GM12878 (cell line): ENCODE results near the gene NFATC2. TPM values are rescaled to one million over a fixed set of nuclear protein-coding genes. Genes with fewer than 3 reads are reported as not detected.

Experiments used
- ATF3 ChIP-seq: IDR thresholded peaks from 2 replicates; pipeline ENCODE4 v1.6.1; 2011; ENCODE audit warnings: low read depth, mild to moderate bottlenecking, low read length, moderate library complexity, borderline replicate concordance; ENCODE audit errors: extremely low read depth
- ATF7 ChIP-seq: fragments of 450-650 bp; IDR thresholded peaks from 2 replicates; pipeline ENCODE4 v1.6.1; 2016; ENCODE audit warnings: low read depth, mild to moderate bottlenecking
- BACH1 ChIP-seq: fragments of 450-650 bp; IDR thresholded peaks from 2 replicates; pipeline ENCODE4 v1.6.1; 2017; ENCODE audit warnings: mild to moderate bottlenecking, borderline replicate concordance
- DPF2 ChIP-seq: fragments of 450-650 bp; IDR thresholded peaks from 2 replicates; pipeline ENCODE4 v1.6.1; 2017; ENCODE audit warnings: mild to moderate bottlenecking
- EGR1 ChIP-seq, 2 experiments: IDR thresholded peaks; 1 replicate in 1 of 2; 2 replicates in 1 of 2; pipeline ENCODE4 v1.6.1; 2011 to 2012; ENCODE audit warnings: low read depth in 2 of 2, low read length in 2 of 2, borderline replicate concordance in 1 of 2, mild to moderate bottlenecking in 1 of 2, moderate library complexity in 1 of 2
- ETV6 ChIP-seq, 2 experiments: fragments of 450-650 bp in 1 of 2; IDR thresholded peaks in 1 of 2; conservative IDR thresholded peaks in 1 of 2; 2 replicates each; pipeline ENCODE4 v1.6.1; 2014; ENCODE audit warnings: antibody characterized with exemption in 1 of 2, borderline replicate concordance in 1 of 2, low read depth in 1 of 2, mild to moderate bottlenecking in 1 of 2, moderate library complexity in 1 of 2
- GATAD2B ChIP-seq: fragments of 450-650 bp; conservative IDR thresholded peaks from 2 replicates; pipeline ENCODE4 v1.6.1; 2017; ENCODE audit warnings: low read depth, mild to moderate bottlenecking, moderate library complexity
- IKZF1 ChIP-seq: fragments of 450-650 bp; conservative IDR thresholded peaks from 2 replicates; pipeline ENCODE4 v1.6.1; 2017; ENCODE audit warnings: antibody characterized with exemption, mild to moderate bottlenecking
- JUNB ChIP-seq: IDR thresholded peaks from 2 replicates; pipeline ENCODE4 v1.6.1; 2016; ENCODE audit warnings: antibody characterized with exemption, mild to moderate bottlenecking
- MEF2A ChIP-seq: IDR thresholded peaks from 2 replicates; pipeline ENCODE4 v1.6.1; 2011; ENCODE audit warnings: low read depth, mild to moderate bottlenecking, low read length, moderate library complexity; ENCODE audit not compliant: insufficient read depth
- PBX3 ChIP-seq: IDR thresholded peaks from 2 replicates; pipeline ENCODE4 v1.6.1; 2011; ENCODE audit warnings: mild to moderate bottlenecking, low read depth, low read length, moderate library complexity; ENCODE audit not compliant: insufficient replicate concordance
- RELB ChIP-seq: fragments of 450-650 bp; IDR thresholded peaks from 2 replicates; pipeline ENCODE4 v1.6.1; 2017; ENCODE audit warnings: low read depth, mild to moderate bottlenecking, moderate library complexity
- SKIL ChIP-seq: fragments of 450-650 bp; IDR thresholded peaks from 2 replicates; pipeline ENCODE4 v1.6.1; 2017; ENCODE audit warnings: mild to moderate bottlenecking, low read depth, inconsistent platforms; ENCODE audit not compliant: poor library complexity, severe bottlenecking
- USF2 ChIP-seq: IDR thresholded peaks from 2 replicates; pipeline ENCODE4 v1.6.1; 2011; ENCODE audit warnings: low read depth, low read length, improper control_type of control experiment, borderline replicate concordance
- ZBED1 ChIP-seq: IDR thresholded peaks from 2 replicates; pipeline ENCODE4 v1.6.1; 2016; ENCODE audit warnings: borderline replicate concordance
- ZNF217 ChIP-seq: fragments of 450-650 bp; IDR thresholded peaks from 2 replicates; pipeline ENCODE4 v1.6.1; 2017; ENCODE audit warnings: antibody characterized with exemption, mild to moderate bottlenecking
- polyA plus RNA-seq, 11 experiments: library from polyadenylated mRNA; depleted of rRNA in 4 of 11; unstranded in 6 of 11; stranded (reverse) in 5 of 11; fragments of >200 nt; fragmentation: Nextera tagmentation in 4 of 11; fragmentation: Illumina TruSeq in 1 of 11; extraction: Ambion mirVana in 4 of 11; extraction: Trizol in 1 of 11; gene quantifications; 1 replicate in 1 of 11; 2 replicates in 10 of 11; pipeline versions ENCODE4 v1.2.1 to v1.2.3, GENCODE V29; 2011 to 2016; ENCODE audit warnings: inconsistent platforms in 2 of 11, missing spikeins in 2 of 11, low read depth in 1 of 11
- total RNA-seq, 4 experiments: library from RNA; depleted of rRNA in 3 of 4; stranded (reverse); fragments of >200 nt in 3 of 4; fragmentation: Illumina TruSeq in 1 of 4; extraction: Trizol in 1 of 4; gene quantifications; 2 replicates each; pipeline versions ENCODE4 v1.2.1 to v1.2.3, GENCODE V29; 2013 to 2021
- TF ChIP-seq, protein P1 (sequence below): fragments of 450-650 bp; formaldehyde crosslinking; IDR thresholded peaks from 2 replicates; pipeline ENCODE4 v1.4.0; 2020; ENCODE audit warnings: mild to moderate bottlenecking, moderate library complexity

NFATC2 gene
- total and polyA plus RNA-seq, 10 of the 15 experiments (the other 5 are each of a cell fraction or from before 2014, with no cell fraction given): 3.3 to 20.0 (median 7.3) TPM

GRCh38 chr20:51497542-51498467 lies 44.7 kb downstream of the NFATC2 start (continued):
- no peak for TF ChIP-seq USF2
- TF ChIP-seq SKIL: peak; percentile 51
- TF ChIP-seq IKZF1: peak; percentile 90
- peak; percentile 71 for TF ChIP-seq RELB
- 0 out of 2 replicates have a peak, but pooled peaks have one; percentile 14 for TF ChIP-seq BACH1
- TF ChIP-seq ATF7: peak; percentile 60
- peak; percentile 88 for TF ChIP-seq MEF2A
- TF ChIP-seq ETV6 (conservative IDR thresholded peaks at IDR 0.05 in 1 of 2, IDR thresholded peaks at IDR 0.05 in 1 of 2; ENCODE audit: borderline replicate concordance in 1 of 2, low read depth in 1 of 2): peak in 1 of 2 experiments; percentile 75; a peak in 2 of 4 replicates
- TF ChIP-seq PBX3: peak; percentile 18
- peak; percentile 81; the same call in 1 of the 2 replicates for TF ChIP-seq ZNF217
- TF ChIP-seq ZBED1: peak; percentile 56; the same call in 1 of the 2 replicates
- peak; percentile 68; the same call in 1 of the 2 replicates for TF ChIP-seq GATAD2B
- TF ChIP-seq DPF2: peak; percentile 84
- TF ChIP-seq EGR1 (IDR thresholded peaks at IDR 0.05; ENCODE audit: borderline replicate concordance in 1 of 2, low read depth in 2 of 2, low read length in 2 of 2): peak in 1 of 2 experiments; percentile 69; a peak in 2 of 3 replicates
- TF ChIP-seq, protein P1, sequence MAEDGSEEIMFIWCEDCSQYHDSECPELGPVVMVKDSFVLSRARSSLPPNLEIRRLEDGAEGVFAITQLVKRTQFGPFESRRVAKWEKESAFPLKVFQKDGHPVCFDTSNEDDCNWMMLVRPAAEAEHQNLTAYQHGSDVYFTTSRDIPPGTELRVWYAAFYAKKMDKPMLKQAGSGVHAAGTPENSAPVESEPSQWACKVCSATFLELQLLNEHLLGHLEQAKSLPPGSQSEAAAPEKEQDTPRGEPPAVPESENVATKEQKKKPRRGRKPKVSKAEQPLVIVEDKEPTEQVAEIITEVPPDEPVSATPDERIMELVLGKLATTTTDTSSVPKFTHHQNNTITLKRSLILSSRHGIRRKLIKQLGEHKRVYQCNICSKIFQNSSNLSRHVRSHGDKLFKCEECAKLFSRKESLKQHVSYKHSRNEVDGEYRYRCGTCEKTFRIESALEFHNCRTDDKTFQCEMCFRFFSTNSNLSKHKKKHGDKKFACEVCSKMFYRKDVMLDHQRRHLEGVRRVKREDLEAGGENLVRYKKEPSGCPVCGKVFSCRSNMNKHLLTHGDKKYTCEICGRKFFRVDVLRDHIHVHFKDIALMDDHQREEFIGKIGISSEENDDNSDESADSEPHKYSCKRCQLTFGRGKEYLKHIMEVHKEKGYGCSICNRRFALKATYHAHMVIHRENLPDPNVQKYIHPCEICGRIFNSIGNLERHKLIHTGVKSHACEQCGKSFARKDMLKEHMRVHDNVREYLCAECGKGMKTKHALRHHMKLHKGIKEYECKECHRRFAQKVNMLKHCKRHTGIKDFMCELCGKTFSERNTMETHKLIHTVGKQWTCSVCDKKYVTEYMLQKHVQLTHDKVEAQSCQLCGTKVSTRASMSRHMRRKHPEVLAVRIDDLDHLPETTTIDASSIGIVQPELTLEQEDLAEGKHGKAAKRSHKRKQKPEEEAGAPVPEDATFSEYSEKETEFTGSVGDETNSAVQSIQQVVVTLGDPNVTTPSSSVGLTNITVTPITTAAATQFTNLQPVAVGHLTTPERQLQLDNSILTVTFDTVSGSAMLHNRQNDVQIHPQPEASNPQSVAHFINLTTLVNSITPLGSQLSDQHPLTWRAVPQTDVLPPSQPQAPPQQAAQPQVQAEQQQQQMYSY (CRISPR knock-in tag): no peak
- TF ChIP-seq ATF3: no peak
- peak; percentile 78 for TF ChIP-seq JUNB
